CD4-positive, alpha-beta T cell treated with Interleukin-21 for 1 hour (primary cell): Measurements from ENCODE around the gene CAPN10.

ENCODE experiments used
- DNase-seq: peaks from one replicate; pipeline ENCODE4 v3.0.0-alpha.2; 2020

Gene CAPN10

DNA sequence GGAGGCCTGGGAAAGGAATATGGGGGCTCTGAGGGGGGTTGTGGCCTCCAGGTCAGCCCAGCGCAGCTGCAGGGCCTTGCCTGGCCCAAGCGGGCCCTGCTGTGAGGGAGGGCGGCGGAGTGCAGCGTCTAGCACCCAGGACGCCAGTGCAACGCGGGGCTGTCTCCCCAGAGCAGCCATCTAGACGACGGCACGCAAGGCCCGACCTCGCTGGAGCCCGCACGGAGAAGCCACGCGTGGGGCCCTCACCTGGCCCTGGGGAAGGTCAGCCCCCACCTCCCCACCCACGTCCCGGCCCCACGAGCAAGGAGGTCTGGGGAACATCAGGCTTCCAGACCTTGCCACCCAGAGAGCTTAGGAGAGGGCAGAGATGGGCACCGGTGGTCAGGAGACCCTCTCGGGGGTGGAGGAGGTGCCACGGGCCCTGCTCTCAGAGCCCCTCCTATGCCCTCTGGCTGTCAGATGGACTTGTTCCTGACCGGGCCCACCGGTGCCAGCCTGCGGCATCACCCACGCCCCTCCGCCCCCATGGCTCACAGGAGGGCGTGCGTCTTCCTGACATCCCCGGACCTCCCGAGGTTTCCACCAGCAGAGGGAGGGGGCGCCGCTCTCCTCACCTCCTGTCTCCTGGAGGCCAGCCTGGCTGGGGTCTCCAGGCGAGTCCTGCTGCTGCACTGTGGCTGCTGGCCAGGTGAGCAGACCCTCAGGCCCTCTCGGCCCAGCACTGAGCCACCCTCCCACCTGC, 55.7 kb downstream of the CAPN10 start:
- DNase-seq: no peak

DNA sequence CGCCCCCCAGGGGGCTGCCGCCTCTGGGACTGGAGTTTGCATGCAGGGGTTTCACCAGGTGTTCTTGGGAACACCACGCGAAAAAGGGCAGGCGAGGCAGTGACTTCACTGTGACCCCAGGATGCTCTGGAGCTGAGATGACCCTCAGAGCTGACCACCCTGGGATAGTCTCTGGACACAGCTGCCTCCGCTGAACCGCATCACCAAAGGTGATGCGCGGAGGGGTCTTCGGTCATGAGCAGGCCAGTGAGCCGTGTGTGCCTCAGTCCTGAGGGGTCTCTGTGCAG, 56.2 kb downstream of the CAPN10 start:
- no peak for DNase-seq

DNA sequence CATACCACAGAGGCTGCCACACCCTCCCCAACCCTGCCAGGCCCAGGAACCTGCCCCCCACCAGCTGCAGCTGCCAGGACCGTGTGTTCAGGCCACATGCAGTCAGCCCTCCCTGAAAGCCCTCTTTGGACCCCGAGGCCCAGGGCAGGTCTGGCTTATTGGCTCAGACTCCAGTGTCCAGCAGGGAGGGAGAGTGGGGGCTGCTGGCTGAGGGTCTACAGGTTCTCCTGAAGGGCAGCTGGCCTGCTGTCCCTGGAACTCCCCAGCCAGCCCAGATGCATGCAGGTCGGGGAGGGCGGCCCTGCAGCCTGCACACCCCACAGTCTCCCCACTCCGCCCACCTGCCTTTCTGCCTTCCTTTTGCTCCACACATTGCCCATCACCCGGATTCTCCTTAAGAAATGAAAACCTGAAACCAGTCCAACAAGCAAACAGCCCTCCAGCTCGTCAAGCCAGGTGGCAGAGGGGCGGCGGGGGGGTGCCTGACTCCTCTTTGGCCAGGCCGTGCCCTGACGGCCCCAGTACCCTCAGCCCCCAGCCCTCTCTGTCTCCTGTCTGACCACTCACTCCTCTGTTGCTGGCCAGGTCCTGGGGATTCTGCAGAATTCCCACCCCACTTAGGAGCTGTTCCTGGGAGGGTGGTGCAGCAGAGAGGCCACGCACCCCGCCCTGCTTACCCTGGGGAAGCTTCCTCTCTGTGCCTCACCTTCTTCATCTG, 56.7 kb downstream of the CAPN10 start:
- no peak for DNase-seq

DNA sequence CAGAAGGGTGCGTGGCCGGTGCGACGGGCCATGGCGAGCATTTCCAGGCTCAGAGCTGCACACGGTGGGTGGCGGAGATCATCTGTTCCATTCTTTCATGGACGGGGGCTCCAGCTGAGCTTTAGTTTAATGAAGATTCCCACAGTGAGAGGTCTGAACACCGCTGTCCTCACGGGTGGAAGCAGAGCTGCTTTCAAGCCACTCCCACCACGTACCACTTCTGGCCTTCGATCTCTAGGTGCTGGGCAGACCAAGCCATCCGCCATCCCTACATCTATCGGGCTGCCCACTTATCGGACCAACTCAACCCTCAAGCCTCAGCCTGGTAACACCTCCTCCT, 57.2 kb downstream of the CAPN10 start:
- no peak for DNase-seq

DNA sequence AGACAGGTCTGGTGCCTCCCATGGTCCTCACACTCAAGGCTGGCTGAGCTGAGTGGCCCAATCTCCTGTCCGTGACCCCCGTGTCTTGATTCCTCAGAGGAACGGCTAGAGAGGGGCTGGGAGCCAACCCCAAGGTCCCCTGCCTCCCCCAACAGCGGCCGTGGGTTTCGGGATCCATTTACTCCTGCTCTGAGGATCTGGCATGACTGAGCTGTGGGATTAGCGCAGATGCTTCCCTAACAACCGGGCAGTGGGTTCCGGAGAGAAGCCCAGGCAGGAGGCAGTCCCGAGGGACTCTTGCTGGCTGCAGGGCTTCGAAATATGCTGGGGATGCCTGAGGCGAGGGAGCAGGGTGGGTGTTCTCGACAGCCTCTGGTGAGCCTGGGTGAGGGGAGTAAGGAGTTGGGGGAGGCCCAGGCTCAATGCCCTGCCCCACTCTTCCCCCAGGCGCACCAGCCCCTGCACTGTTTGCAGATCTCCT, 57.7 kb downstream of the CAPN10 start:
- DNase-seq: no peak

DNA sequence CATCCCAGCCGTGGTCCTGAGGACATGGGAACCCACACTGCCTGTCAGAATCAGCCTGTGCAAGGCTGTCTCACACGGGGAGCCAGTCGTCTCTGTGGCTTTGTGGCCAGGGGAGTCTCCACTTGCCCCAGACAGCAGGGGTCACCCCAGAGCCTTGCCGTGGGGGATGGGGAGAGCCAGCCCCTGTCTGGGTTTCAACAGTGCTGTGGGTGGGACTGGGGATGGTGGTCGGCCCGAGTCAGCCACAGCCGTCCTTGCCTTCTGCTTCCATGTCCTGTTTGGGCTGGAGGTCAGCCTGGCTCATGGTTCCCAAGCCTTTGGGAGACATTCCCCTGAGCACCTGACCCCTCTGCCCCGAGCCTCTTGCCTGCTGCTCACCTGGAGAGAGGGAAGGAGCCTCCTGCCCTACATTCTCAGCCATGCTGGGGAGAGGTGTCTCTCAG, 58.3 kb downstream of the CAPN10 start:
- no peak for DNase-seq

DNA sequence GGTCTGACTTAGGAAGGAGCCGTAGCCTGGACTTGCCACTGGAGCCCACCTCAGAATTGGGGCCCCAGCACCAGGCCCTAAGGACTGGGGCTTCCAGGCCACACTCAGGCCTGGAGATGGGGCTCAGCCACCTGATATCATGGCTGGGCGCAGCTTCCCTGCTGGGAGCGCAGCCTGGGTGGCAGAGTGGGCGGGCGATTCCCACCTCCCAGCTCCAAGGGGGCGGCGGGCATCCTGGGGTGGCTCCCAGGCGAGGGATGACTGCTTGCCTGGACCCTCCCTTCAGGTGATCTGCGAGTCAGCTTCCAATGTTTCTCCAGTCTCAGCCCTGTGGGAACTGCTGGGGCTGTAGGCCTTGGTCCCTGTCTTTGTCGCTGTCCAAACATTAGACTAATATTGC, 58.8 kb downstream of the CAPN10 start:
- DNase-seq: no peak

DNA sequence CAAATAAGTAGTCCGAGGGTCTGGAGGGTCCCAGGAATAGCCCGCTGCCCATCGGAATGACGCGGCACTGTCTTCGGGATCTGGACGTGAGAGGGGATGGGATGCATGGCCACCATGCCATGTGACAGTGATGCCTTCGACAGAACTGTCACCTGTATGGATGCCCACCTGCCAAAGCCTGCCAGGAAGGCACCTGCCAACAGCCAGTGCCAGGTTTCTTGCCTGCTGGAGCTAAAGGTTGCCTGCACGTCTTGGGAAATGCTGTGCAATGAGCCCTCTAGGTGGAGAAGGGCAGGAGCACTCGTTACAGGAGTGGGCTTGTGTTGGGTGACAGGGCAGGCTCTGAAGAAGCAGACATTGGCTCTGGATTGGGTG, 59.3 kb downstream of the CAPN10 start:
- no peak for DNase-seq

DNA sequence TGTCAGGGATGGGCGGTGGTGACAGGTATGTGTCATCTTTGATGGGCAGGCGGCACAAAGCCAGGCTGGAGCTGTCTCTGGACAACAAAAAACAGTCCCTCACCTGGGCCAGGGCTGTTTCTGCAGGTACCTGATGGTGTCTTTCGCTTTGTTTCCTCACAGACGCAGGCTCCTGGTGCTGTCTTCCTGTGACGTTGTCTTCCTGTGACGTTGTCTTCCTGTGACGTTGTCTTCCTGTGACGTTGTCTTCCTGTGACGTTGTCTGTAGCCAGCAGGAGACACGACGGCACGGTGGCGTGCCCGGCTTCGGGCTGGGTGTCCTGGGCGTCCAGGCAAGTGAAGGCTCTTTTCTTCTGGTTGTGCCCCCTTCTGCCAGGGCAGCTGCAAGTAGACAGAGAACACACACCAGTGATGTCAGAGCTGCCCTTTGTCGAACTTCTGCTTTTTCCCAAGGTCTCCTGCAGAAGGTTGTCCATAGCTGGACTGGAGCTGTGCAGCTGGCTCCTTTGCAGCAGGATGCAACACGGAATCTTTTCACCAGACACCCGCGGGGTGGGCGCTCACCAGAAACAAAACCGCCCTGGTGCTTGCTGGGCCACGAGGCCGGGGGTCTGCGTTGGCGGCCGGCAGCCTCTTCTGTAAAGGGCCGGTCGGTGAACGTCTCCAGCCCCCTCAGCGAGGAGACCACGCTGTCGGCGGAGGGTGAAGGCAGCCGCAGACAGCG, 59.8 kb downstream of the CAPN10 start:
- peak; percentile 75 for DNase-seq

DNA sequence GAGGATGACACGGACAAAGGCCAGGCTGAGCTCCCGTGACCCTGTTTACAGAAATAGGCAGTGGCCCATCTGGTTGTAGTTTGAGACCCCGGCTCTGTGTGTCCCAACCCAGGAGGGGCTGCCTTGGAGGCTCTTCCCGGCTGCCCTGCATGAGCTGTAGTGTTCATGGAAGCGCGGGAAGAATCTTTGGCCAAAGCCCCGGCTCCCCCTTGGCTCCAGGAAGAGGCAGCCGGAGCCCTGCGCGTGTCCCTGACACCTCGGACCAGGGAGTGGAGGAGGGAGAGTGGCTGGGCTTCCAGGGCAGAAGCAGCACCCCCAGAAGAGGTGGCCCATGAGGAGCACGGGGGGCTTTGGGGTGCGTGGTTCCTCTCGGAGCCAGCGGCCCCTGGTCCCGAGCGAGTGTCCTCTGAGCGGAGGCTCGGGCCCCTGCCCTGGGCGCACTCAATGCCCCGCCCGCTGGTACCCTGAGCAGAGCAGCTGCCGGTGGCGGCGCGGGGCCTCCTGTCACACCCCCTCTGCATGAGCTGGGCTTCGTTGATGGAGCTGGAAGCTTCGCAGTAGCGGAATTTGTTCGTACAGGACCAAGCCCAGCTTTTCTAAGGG, 60.5 kb downstream of the CAPN10 start:
- no peak for DNase-seq

DNA sequence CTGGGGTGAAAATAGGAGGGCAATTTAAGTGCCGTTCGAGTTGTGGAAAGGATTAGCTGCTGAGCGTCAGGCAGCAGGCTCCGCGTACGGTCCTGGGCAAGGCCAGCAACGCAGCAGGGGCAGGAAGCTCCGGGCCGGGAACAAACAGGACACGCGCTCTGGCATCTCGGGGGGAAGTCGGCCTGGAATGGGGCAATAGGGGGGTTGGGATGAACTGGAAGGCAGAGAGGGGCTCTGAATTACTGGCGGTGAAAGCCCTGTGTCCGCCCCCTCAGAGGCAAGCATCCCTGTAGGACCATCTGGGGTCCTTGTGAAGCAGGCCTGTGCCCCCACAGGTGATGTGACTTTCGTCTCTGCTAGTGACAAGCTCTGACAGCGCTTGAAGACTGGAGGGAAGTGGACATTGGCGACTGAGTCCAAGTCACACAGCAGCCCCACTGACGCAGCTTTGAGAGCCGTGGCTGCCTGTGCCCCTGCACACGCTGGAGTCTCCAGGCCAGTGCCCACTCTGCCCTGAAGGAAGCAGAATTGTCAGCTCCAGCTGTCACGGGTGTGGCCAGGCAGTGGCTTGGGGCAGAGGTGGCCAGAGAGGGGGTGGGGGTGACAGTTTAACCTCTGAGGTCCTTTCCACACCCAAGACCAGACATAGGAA, 61.1 kb downstream of the CAPN10 start:
- no peak for DNase-seq

DNA sequence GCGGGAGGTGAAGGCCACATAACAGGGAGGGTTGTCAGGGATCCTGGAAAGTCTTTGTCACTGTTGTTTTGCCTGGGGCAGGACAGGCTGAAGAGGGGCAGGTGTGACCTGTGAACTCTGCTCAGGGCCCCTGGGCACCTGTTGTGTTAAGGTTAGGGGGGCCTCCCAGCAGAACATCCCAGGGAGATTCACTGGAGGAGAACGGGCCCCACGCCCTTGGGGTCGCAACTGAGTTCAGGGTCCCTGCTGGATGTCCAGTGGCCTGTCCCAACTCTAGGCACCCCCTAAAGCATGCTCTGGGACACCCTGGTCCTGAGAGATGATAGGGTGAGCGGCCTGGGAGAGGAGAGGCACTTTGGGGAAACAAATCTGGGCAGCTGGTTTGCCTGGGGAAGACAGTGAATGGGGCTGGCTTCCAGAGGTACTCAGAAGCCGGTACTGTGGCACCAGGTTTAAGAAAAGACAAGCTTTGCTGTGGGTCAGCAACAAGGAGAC, 61.7 kb downstream of the CAPN10 start:
- no peak for DNase-seq
